Smooth muscle cell (in vitro differentiated cells): ENCODE results near the gene MS4A10. TPM values are rescaled to one million over a fixed set of nuclear protein-coding genes. Genes with fewer than 3 reads are reported as not detected.

Source experiments
- DNase-seq: peaks from one replicate; lab custom pipeline; 2025; ENCODE audit not compliant: unreplicated experiment; lab: John Stamatoyannopoulos, UW
- H2AFZ ChIP-seq: fragments of 200-600 bp; sonication (generic); 2 replicates; pipeline ENCODE4 v1.6.0; 2016; ENCODE audit warnings: antibody characterized with exemption, low read depth, mild to moderate bottlenecking
- H3F3A ChIP-seq: fragments of 200-600 bp; sonication (generic); 2 replicates; pipeline ENCODE4 v1.6.0; 2017; ENCODE audit warnings: antibody characterized with exemption, low read depth
- H3K27ac ChIP-seq: fragments of 200-600 bp; sonication (generic); 2 replicates; pipeline ENCODE4 v1.5.1; 2016; ENCODE audit warnings: low read depth, mild to moderate bottlenecking
- H3K27me3 ChIP-seq: fragments of 200-600 bp; sonication (generic); 2 replicates; pipeline ENCODE4 v1.6.1; 2016; ENCODE audit warnings: low read depth, mild to moderate bottlenecking
- H3K36me3 ChIP-seq: fragments of 200-600 bp; sonication (generic); 2 replicates; pipeline ENCODE4 v1.5.1; 2016; ENCODE audit warnings: low read depth
- H3K4me1 ChIP-seq: fragments of 200-600 bp; sonication (generic); 2 replicates; pipeline ENCODE4 v1.5.1; 2016; ENCODE audit warnings: low read depth
- H3K4me2 ChIP-seq: fragments of 200-600 bp; sonication (generic); 2 replicates; pipeline ENCODE4 v1.6.0; 2016; ENCODE audit warnings: mild to moderate bottlenecking
- H3K4me3 ChIP-seq: fragments of 200-600 bp; sonication (generic); 2 replicates; pipeline ENCODE4 v1.5.1; 2016; ENCODE audit warnings: mild to moderate bottlenecking
- H3K79me2 ChIP-seq: fragments of 200-600 bp; sonication (generic); 2 replicates; pipeline ENCODE4 v1.6.0; 2016; ENCODE audit warnings: low read depth, mild to moderate bottlenecking
- H3K9ac ChIP-seq: fragments of 200-600 bp; sonication (generic); 2 replicates; pipeline ENCODE4 v1.6.0; 2016; ENCODE audit warnings: low read depth
- H3K9me3 ChIP-seq: fragments of 200-600 bp; sonication (generic); replicated peaks from 2 replicates; pipeline ENCODE4 v1.5.1; 2016; ENCODE audit warnings: low read depth
- H4K20me1 ChIP-seq: fragments of 200-600 bp; sonication (generic); 2 replicates; pipeline ENCODE4 v1.6.0; 2016; ENCODE audit warnings: low read depth
- CTCF ChIP-seq: fragments of 200-600 bp; sonication (generic); IDR thresholded peaks from 2 replicates; pipeline ENCODE4 v1.5.1; 2017; ENCODE audit warnings: borderline replicate concordance, mild to moderate bottlenecking, antibody characterized with exemption; ENCODE audit not compliant: insufficient read depth, poor library complexity, severe bottlenecking
- WGBS: methylation state at CpG from one replicate; pipeline ENCODE4 v1.1.7; 2016; ENCODE audit warnings: low lambda C conversion rate; 5-methylcytosine and 5-hydroxymethylcytosine counted together
- polyA plus RNA-seq: library from polyadenylated mRNA; unstranded; fragments of >200 nt; fragmentation: Nextera tagmentation; extraction: Ambion mirVana; gene quantifications from 2 replicates; pipeline ENCODE4 v1.2.1, GENCODE V29; 2016
- total RNA-seq: library from RNA; depleted of rRNA; stranded (reverse); fragments of >200 nt; gene quantifications from 2 replicates; pipeline ENCODE4 v1.2.3, GENCODE V29; 2014

MS4A10 gene
- total and polyA plus RNA-seq, 2 experiments from 2014 or later = not detected

- H3K4me2 ChIP-seq = no peak overlapping the region
- WGBS = 77% methylated on average over 14 of the region's 15 CpGs
- H2AFZ ChIP-seq = no peak overlapping the region
- H4K20me1 ChIP-seq = no peaks in the 10 kb centered on the region
- no peaks in the 10 kb centered on the region for H3K36me3 ChIP-seq
- H3K79me2 ChIP-seq = no peaks in the 10 kb centered on the region
- H3K9me3 ChIP-seq = no peaks in the 10 kb centered on the region
- H3K4me3 ChIP-seq = no peak overlapping the region
- H3K27ac ChIP-seq = no peak overlapping the region
- DNase-seq = no peak
- no peaks in the 10 kb centered on the region for H3K4me1 ChIP-seq
- H3K9ac ChIP-seq = no peak overlapping the region
- no peak for TF ChIP-seq CTCF
- no peaks in the 10 kb centered on the region for H3K27me3 ChIP-seq
- H3F3A ChIP-seq = no peaks in the 10 kb centered on the region
Observed at GRCh38 chr11:60786811-60787567, 1.9 kb downstream of the MS4A10 start.

- no peak overlapping the region for H3K9ac ChIP-seq
- no peaks in the 10 kb centered on the region for H3F3A ChIP-seq
- 91% methylated on average over 7 of the region's 7 CpGs for WGBS
- H4K20me1 ChIP-seq = no peaks in the 10 kb centered on the region
- TF ChIP-seq CTCF = no peak
- H3K79me2 ChIP-seq = no peaks in the 10 kb centered on the region
- no peak overlapping the region for H3K27ac ChIP-seq
- no peaks in the 10 kb centered on the region for H3K36me3 ChIP-seq
- H3K9me3 ChIP-seq = no peaks in the 10 kb centered on the region
- no peaks in the 10 kb centered on the region for H3K4me1 ChIP-seq
- DNase-seq = no peak
- no peak overlapping the region for H3K4me2 ChIP-seq
- no peak overlapping the region for H3K4me3 ChIP-seq
- no peak overlapping the region for H2AFZ ChIP-seq
- H3K27me3 ChIP-seq = no peaks in the 10 kb centered on the region
Observed at GRCh38 chr11:60788401-60789125, 3.4 kb downstream of the MS4A10 start.

- Histone ChIP-seq H3K36me3 (no peaks in the 10 kb centered on the region), H4K20me1 (no peaks in the 10 kb centered on the region), H3F3A (no peaks in the 10 kb centered on the region), H2AFZ (no peak overlapping the region), H3K27me3 (no peaks in the 10 kb centered on the region), H3K4me1 (no peaks in the 10 kb centered on the region), H3K27ac (no peak overlapping the region), H3K9ac (no peak overlapping the region), H3K79me2 (no peaks in the 10 kb centered on the region), H3K9me3 (no peaks in the 10 kb centered on the region), H3K4me3 (no peak overlapping the region), H3K4me2 (no peak overlapping the region)
- DNase-seq = no peak
- WGBS = 89% methylated on average over 3 of the region's 3 CpGs
- TF ChIP-seq CTCF = no peak
Observed at GRCh38 chr11:60790726-60791125, 5.6 kb downstream of the MS4A10 start.
